ENCODE results near the gene RALGDS.
"Not testable (repeated sequence)": the region's sequence is repeated elsewhere in the genome, so short reads cannot be mapped to it uniquely, and the experiment has no call there.

The RALGDS gene

DNA sequence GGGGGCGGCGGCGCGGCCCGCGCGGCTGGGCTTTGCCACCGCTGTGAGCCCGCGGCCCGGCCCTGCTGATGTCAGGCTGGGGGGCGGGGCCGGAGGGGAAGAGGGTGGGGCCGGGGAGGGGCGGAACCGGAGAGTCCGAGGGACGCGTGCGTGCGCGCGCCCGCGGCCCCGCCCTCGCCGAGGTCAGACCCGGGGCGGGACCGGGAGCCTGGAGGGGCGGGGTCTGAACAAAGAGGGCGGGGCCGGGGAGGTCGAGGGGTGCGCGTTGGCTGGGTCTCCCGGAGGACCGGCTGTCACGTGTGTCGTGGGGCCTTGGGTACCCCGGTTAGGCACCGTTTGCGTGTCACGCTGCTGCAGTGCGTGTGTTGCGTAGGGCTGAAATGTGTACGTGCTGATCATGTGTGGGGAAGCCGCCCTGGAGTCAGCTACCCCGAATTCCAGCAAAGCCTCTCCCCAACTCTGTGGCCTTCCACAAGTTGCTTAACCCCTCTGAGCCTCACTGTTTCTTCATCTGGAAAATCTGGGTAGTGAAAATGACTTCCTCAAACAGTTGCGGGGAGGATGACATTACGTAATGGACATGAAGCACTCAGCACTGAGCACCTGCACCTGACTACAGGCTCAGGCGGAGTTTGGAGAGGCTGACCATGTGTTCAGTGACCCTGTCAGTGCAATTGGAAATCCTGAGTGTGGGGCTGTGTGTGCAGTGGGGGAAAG, at the start of gene RALGDS:
RALGDS (minus strand) TSS at position 43 of the 717 bp plus-strand sequence. CDS start 86 bp downstream, outside the sequence.
- peak; percentile 70 for DNase-seq (ENCODE audit: low read depth)

DNA sequence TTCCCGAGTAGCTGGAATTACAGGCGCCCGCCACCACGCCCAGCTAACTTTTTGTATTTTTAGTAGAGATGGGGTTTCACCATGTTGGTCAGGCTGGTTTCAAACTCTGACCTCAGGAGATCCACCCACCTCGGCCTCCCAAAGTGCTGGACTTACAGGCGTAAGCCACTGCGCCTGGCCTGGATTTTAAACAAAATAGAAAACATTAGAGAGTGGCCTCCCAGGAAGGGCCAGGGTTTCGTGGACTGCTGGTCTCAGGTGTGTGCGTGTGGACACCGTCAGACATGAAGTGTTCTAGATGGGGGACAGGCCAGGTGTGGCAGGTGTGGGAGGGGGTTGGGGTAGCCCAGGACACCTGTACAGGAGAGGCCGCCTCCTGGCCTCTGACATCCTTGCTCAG, 49.7 kb upstream of the RALGDS start:
- no peak for DNase-seq (ENCODE audit: low read depth)

GRCh38 chr9:133169687-133170086, 48.6 kb upstream of the RALGDS start:
- not testable (repeated sequence) for DNase-seq (ENCODE audit: low read depth)

GRCh38 chr9:133169102-133169501, 48.1 kb upstream of the RALGDS start:
- DNase-seq (ENCODE audit: low read depth): no peak

GRCh38 chr9:133168432-133168831, 47.4 kb upstream of the RALGDS start:
- DNase-seq (ENCODE audit: low read depth): no peak

- DNase-seq (ENCODE audit: low read depth): no peak
Observed at GRCh38 chr9:133167769-133168168, 46.7 kb upstream of the RALGDS start.

DNA sequence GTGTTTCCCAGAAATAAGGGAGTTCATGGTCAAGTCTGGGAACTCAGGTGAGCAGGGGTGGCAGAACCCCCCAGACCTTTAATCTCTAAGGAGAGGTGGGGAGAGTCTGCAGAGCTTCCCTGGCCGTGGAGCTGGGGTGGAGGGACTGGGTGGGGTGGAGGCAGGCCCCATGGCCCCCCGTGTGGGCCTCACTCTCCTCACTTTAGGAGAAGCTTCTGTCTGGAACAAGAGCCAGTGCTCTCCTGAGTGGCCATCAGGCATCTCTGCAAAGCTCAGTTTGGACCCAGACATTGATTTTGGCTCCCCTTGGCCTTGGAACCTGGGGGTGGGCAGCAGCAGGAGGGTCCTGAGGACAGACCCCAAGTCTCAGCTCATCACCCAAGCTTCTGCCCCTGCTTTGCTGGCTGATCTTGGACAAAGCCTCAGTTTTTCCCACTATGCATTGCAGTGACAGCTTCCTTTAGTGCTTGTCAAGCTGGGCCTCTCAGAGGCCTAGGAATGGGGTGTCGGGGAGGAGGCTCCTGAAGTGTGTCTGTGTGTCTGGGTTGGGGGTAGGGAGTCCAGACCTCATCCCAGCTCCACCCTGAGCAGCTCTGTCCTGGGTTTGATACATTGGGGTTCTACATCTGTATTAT, 46.2 kb upstream of the RALGDS start:
- DNase-seq (ENCODE audit: low read depth): no peak

- DNase-seq (ENCODE audit: low read depth): no peak
Observed at GRCh38 chr9:133166392-133166791, 45.4 kb upstream of the RALGDS start.

GRCh38 chr9:133165452-133165730, 44.4 kb upstream of the RALGDS start:
- no peak for DNase-seq (ENCODE audit: low read depth)

DNA sequence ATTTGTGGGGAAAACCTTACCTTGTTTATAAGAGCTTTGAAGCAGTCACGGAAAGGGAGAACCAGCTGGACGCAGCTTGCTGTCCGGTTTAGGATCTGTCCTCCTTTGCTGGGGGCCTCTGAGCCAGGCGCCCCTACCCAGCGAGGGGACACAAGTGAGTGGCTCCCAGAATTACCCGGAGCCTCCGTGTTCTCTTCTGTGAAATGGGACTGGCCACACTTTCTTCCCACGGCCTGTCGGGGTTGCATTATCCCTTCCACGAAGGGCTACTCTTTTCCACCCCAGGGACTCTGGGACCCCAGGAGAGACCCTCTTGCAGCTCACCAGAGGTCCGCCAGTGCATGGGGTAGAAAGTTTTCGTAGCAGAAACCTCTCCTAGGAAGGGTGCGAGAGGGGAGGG, 43.2 kb upstream of the RALGDS start:
- no peak for DNase-seq (ENCODE audit: low read depth)

GRCh38 chr9:133163504-133164172, 42.6 kb upstream of the RALGDS start, which contains the start of gene GBGT1:
Gene GBGT1 (minus strand): TSS chr9:133163914. CDS start chr9:133162412, 1,502 bp downstream.
- DNase-seq (ENCODE audit: low read depth): no peak

- no peak for DNase-seq (ENCODE audit: low read depth)
Observed at GRCh38 chr9:133162861-133163503, 41.9 kb upstream of the RALGDS start.

DNA sequence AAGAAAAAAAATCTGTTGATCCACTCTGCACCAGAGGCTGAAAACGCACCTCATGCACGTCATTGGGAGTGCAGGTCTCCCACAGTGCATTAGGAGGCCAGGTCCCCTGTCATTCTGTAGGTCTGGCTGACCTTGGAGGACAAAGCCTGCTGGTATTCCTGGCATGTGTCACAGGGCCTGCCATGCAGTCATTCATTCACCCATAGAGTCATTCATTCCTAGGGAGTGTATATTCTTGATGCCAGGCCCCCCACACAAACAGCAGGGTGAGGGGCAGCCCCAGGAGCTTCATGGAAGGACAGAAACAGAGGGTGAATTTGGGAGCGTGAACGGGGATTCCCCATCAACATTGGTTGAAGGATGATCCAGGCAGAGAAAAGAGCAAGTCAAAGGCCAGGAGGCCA, 40.5 kb upstream of the RALGDS start:
- no peak for DNase-seq (ENCODE audit: low read depth)

- DNase-seq (ENCODE audit: low read depth): peak; percentile 62
Observed at GRCh38 chr9:133160742-133161546, 39.9 kb upstream of the RALGDS start.

DNA sequence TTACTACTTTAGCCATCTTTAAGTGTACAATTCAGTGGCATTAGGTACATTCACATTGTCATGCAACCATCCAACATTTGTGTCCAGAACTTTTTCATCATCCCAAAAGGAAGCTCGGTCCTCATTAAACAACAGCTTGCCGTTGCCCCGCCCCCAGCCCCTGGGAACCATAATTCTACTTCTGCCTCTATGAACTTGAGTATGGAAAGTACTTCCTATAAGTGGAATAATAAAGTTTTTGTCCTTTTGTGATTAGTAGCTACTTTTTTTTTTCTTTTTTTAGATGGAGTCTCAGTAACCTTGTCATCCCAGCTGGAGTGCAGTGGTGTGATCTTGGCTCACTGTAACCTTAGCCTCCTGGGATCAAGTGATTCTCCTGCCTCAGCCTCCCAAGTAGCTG, 37.7 kb upstream of the RALGDS start:
- no peak for DNase-seq (ENCODE audit: low read depth)

- no peak for DNase-seq (ENCODE audit: low read depth)
Observed at GRCh38 chr9:133155156-133155555, 34.1 kb upstream of the RALGDS start.

DNA sequence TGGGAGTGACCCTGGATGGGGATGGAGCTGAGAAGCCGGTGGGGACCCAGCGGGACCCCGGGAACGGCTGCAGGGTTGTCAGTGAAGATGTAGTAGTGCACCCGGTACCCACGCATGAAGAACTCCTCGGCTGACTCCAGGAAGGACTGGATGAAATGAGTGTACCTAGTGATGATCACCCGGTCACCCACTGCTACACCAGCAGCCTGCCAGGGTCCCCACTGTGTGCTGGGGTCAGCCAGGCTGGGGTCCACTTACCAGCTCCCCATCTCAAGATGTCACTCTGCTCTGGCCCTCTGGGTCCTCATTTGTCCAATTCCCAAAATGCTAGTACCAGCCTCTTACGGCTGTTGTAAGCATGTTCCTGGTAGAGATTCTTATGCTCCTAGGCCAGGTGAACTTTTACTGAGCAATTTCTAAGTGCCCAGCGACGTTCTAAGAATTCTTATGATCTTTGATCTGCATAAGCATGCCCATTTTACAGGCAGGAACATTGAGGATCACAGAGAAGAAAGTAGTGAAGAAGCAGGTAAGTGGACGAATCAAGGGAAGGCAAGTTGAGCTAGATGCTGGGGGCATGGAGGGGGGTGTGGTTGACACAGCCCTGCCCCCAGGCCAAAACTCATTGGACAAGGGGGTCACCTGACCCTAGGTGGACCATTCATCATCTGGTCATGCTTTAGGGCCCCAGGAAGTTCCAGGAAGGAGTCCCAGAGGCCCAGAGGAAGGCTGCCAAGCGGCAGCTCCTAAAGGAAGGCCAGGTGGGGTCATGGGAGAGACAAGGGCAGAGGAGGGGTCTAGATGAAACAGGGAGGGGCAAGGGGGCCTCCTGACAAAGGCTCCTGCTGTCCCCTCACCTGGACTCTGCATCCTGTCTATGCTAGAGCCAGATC, 33.3 kb upstream of the RALGDS start:
- no peak for DNase-seq (ENCODE audit: low read depth)

DNA sequence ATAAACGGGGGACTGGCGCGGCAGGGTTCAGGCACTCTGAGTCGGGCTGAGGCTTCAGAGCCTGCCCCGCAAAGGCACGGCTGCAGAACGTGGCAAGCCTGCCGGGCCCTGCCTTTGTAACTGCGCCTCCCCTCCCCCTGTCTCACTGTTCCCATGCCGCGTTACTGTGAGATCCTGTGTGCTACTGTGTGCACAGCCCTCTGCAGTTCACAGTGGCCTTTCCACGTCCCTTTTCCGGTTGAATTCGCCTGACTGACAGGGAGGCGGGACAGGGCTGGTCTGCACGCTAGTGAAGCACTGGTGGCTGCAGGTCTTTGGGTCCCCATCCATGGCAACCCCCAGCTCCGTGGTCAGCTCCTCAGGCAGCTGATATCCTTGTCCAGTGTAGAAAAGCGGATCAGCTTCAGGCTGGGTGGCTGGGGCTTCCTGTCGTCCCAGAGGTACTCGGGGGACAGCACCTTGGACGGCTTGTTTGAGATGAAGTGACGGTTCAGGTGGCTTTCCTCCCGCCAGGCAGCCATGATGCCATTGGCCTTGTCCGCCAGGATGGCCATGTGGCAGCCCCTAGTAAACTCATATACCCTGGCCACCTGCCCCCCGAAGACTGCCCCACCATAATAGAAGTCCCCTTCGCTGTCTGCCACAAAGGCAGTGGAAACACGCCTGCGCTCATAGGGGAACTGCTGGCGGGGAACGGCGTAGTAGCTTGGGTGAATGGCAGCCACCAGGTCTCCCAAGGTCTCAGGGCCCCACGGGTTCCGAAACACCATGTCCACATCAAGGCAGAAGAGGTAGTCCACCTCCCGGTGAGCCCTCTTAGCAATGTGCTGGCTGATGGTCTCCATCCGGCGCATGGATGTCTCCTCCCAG, 32.4 kb upstream of the RALGDS start:
- DNase-seq (ENCODE audit: low read depth): no peak

GRCh38 chr9:133151601-133152525, 30.8 kb upstream of the RALGDS start:
- DNase-seq (ENCODE audit: low read depth): no peak

Data from stromal cell of bone marrow (primary cell).